ENCODE data around the gene FHOD1.

Gene FHOD1

DNA sequence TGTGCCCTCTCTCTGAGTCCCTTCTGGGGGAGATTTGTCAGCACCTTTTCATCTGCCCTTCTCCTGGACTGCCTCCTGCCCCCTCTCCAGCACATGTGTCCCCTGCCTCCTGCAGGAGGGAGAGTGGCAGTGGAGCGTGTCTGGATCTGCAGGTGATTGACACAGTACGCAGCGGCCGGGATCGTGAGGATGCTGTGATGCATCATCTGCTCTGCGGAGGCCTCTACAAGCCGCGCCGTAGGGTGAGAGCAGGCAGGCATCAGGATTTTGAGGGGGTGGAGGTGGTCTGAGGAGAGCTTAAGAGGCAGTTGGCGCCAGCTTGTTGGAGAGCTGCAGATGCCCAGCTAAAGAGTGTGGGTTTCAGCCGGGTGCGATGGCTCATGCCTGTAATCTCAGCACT is 12.4 kb upstream of the FHOD1 start:
- no peak for TF ChIP-seq EZH2 (IDR thresholded peaks at IDR 0.05; ENCODE audit: borderline replicate concordance, low read length)
- TF ChIP-seq, protein P1, sequence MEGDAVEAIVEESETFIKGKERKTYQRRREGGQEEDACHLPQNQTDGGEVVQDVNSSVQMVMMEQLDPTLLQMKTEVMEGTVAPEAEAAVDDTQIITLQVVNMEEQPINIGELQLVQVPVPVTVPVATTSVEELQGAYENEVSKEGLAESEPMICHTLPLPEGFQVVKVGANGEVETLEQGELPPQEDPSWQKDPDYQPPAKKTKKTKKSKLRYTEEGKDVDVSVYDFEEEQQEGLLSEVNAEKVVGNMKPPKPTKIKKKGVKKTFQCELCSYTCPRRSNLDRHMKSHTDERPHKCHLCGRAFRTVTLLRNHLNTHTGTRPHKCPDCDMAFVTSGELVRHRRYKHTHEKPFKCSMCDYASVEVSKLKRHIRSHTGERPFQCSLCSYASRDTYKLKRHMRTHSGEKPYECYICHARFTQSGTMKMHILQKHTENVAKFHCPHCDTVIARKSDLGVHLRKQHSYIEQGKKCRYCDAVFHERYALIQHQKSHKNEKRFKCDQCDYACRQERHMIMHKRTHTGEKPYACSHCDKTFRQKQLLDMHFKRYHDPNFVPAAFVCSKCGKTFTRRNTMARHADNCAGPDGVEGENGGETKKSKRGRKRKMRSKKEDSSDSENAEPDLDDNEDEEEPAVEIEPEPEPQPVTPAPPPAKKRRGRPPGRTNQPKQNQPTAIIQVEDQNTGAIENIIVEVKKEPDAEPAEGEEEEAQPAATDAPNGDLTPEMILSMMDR (IDR thresholded peaks at IDR 0.05; ENCODE audit: low read length): no peak
- Histone ChIP-seq H3K9ac (ENCODE audit: low read length) (no peak overlapping the region), H3F3A (ENCODE audit: insufficient read depth, low read length) (no peaks in the 10 kb centered on the region), H3K4me2 (ENCODE audit: low read length) (no peak overlapping the region), H3K4me3 (ENCODE audit: low read depth, low read length, poor library complexity, severe bottlenecking) (no peak overlapping the region), H3K9me2 (ENCODE audit: low read depth, low read length) (no peaks in the 10 kb centered on the region), H2AFZ (ENCODE audit: low read length) (no peak overlapping the region), H3K27me3 (ENCODE audit: insufficient read depth, low read length) (peaks cover 4% of the 10 kb centered on the region; the same call in 1 of the 2 replicates), H3K36me3 (ENCODE audit: insufficient read depth, low read length) (no peaks in the 10 kb centered on the region), H3K9me3 (ENCODE audit: low read length) (no peaks in the 10 kb centered on the region), H3K27ac (ENCODE audit: low read depth, low read length, poor library complexity, severe bottlenecking) (no peak overlapping the region), H3K79me2 (ENCODE audit: insufficient read depth, low read length) (no peaks in the 10 kb centered on the region), H4K20me1 (ENCODE audit: insufficient read depth, low read length) (no peaks in the 10 kb centered on the region), H3K4me1 (ENCODE audit: insufficient read depth, low read length, severe bottlenecking) (no peaks in the 10 kb centered on the region)

DNA sequence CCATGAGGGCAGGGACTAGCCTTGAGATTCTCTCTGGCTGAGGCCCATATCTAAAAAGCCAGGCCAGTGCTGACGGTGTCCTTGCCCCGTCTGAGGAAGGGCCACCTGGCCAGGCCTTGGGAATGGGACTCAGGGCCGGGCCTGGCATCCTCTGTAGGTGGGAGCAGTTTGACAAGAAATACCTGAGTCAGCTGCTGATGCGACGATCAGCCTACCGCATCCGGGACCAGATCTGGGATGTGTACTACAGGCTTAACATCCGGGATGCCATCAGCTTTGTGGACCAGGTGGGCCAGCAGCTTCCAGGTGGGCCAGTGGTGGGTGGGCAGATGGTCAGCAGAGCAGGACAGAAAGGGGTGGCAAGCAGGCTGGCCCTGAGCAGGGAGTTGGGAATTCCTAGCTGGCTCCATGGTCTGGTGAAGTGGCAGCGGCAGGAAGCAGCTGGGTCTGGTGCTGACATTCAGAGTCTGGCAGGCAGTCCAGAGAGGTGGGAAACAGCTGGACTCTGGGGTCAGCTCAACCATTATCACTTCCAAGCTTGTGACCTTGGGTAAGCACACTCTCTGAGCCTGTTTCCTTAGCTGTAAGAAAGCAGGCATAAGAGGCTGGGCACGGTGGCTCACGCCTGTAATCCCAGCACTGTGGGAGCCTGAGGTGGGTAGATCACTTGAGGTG is 11.0 kb upstream of the FHOD1 start:
- TF ChIP-seq, protein P1 (IDR thresholded peaks at IDR 0.05; ENCODE audit: low read length): no peak
- TF ChIP-seq EZH2 (IDR thresholded peaks at IDR 0.05; ENCODE audit: borderline replicate concordance, low read length): no peak
- H3K79me2 ChIP-seq (ENCODE audit: insufficient read depth, low read length): no peaks in the 10 kb centered on the region
- no peaks in the 10 kb centered on the region for H3F3A ChIP-seq (ENCODE audit: insufficient read depth, low read length)
- H3K9ac ChIP-seq (ENCODE audit: low read length): no peak overlapping the region
- no peak overlapping the region for H3K4me2 ChIP-seq (ENCODE audit: low read length)
- H3K4me3 ChIP-seq (ENCODE audit: low read depth, low read length, poor library complexity, severe bottlenecking): no peak overlapping the region
- peaks cover 4% of the 10 kb centered on the region; the same call in 1 of the 2 replicates for H3K27me3 ChIP-seq (ENCODE audit: insufficient read depth, low read length)
- no peaks in the 10 kb centered on the region for H3K4me1 ChIP-seq (ENCODE audit: insufficient read depth, low read length, severe bottlenecking)
- no peaks in the 10 kb centered on the region for H4K20me1 ChIP-seq (ENCODE audit: insufficient read depth, low read length)
- no peaks in the 10 kb centered on the region for H3K9me3 ChIP-seq (ENCODE audit: low read length)
- H3K9me2 ChIP-seq (ENCODE audit: low read depth, low read length): no peaks in the 10 kb centered on the region
- H3K27ac ChIP-seq (ENCODE audit: low read depth, low read length, poor library complexity, severe bottlenecking): no peak overlapping the region
- H3K36me3 ChIP-seq (ENCODE audit: insufficient read depth, low read length): no peaks in the 10 kb centered on the region
- H2AFZ ChIP-seq (ENCODE audit: low read length): no peak overlapping the region

DNA sequence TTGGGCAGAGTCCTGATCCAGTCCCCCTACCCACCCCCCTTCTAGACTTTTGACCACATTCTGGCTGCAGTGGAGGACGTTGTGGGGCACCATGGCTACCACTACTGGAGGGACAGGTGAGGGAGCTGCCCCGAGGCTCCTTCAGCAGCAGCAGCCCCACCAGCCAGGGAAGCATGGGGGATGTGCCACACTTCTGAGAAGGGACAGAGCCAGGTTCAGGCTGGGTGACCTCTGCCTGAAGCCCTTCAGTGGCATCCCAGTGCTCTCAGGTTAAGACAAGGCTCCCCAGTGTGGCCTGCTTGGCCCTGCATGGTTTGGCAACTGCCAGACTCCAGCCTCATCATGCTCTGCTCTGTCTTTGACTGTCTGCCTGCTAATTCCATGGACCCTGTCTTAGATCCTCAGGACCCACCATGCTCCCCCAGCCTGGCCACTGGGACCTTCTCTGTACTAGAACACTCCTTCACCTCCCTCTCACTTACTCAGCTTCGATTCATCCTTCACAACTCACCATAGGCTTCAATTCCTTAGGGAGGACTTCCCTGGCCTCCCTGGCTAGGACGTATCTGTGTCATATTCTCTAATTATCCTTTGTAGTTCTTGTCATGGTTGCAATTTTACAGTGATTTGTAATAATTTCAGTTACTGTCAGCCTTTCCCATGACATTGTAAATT is 10.3 kb upstream of the FHOD1 start:
- H2AFZ ChIP-seq (ENCODE audit: low read length): no peak overlapping the region
- H3F3A ChIP-seq (ENCODE audit: insufficient read depth, low read length): no peaks in the 10 kb centered on the region
- no peaks in the 10 kb centered on the region for H3K4me1 ChIP-seq (ENCODE audit: insufficient read depth, low read length, severe bottlenecking)
- peaks cover 4% of the 10 kb centered on the region; the same call in 1 of the 2 replicates for H3K27me3 ChIP-seq (ENCODE audit: insufficient read depth, low read length)
- H3K4me3 ChIP-seq (ENCODE audit: low read depth, low read length, poor library complexity, severe bottlenecking): no peak overlapping the region
- H4K20me1 ChIP-seq (ENCODE audit: insufficient read depth, low read length): no peaks in the 10 kb centered on the region
- H3K27ac ChIP-seq (ENCODE audit: low read depth, low read length, poor library complexity, severe bottlenecking): no peak overlapping the region
- H3K9me3 ChIP-seq (ENCODE audit: low read length): no peaks in the 10 kb centered on the region
- no peak overlapping the region for H3K9ac ChIP-seq (ENCODE audit: low read length)
- no peak overlapping the region for H3K4me2 ChIP-seq (ENCODE audit: low read length)
- no peaks in the 10 kb centered on the region for H3K36me3 ChIP-seq (ENCODE audit: insufficient read depth, low read length)
- H3K9me2 ChIP-seq (ENCODE audit: low read depth, low read length): no peaks in the 10 kb centered on the region
- no peaks in the 10 kb centered on the region for H3K79me2 ChIP-seq (ENCODE audit: insufficient read depth, low read length)
- TF ChIP-seq EZH2 (IDR thresholded peaks at IDR 0.05; ENCODE audit: borderline replicate concordance, low read length): no peak
- TF ChIP-seq, protein P1 (IDR thresholded peaks at IDR 0.05; ENCODE audit: low read length): no peak
